ENCODE data around the gene AGPAT4. TPM values are rescaled to one million over a fixed set of nuclear protein-coding genes. Genes with fewer than 3 reads are reported as not detected.

Gene AGPAT4
- total RNA-seq, 1 experiment from 2014 or later: 10.1 TPM

GRCh38 chr6:161136655-161137054, 137.2 kb downstream of the AGPAT4 start:
- Histone ChIP-seq H3K27me3 (replicated peaks; ENCODE audit: insufficient read depth, low read depth, low read length, poor library complexity) (no peaks in the 10 kb centered on the region), H3K36me3 (ENCODE audit: insufficient read depth, low read length, poor library complexity, severe bottlenecking) (no peaks in the 10 kb centered on the region), H3K4me3 (ENCODE audit: low read depth, low read length, poor library complexity, severe bottlenecking) (no peak overlapping the region), H3K9me3 (ENCODE audit: low read depth, low read length, poor library complexity, severe bottlenecking) (no peaks in the 10 kb centered on the region), H3K4me1 (ENCODE audit: insufficient read depth, low read length, poor library complexity, severe bottlenecking) (peaks cover 6% of the 10 kb centered on the region), H3K27ac (ENCODE audit: low read depth, low read length, poor library complexity, severe bottlenecking) (no peak overlapping the region)
- CTCF ChIA-PET: no interaction called here
- TF ChIP-seq CTCF (conservative IDR thresholded peaks at IDR 0.05; ENCODE audit: low read depth, low read length) (no peak), EZH2 (IDR thresholded peaks at IDR 0.05; ENCODE audit: borderline replicate concordance, low read depth, low read length, poor library complexity, severe bottlenecking) (no peak)
- POLR2A ChIA-PET (ENCODE audit: low non-redundant PET): no interaction called here
- intact Hi-C loops (cut with micrococcal nuclease; ENCODE audit: unreplicated experiment): no loop called here
- DNase-seq (ENCODE audit: low spot score): no peak
- no TSS peak for BruUV-seq (replicated peaks)

- no TSS peak for BruUV-seq (replicated peaks)
- H3K36me3 ChIP-seq (ENCODE audit: insufficient read depth, low read length, poor library complexity, severe bottlenecking): no peaks in the 10 kb centered on the region
- no peaks in the 10 kb centered on the region for H3K27me3 ChIP-seq (replicated peaks; ENCODE audit: insufficient read depth, low read depth, low read length, poor library complexity)
- H3K9me3 ChIP-seq (ENCODE audit: low read depth, low read length, poor library complexity, severe bottlenecking): no peaks in the 10 kb centered on the region
- no peak overlapping the region for H3K4me3 ChIP-seq (ENCODE audit: low read depth, low read length, poor library complexity, severe bottlenecking)
- H3K27ac ChIP-seq (ENCODE audit: low read depth, low read length, poor library complexity, severe bottlenecking): no peak overlapping the region
- intact Hi-C loops (cut with micrococcal nuclease; ENCODE audit: unreplicated experiment): no loop called here
- POLR2A ChIA-PET (ENCODE audit: low non-redundant PET): no interaction called here
- H3K4me1 ChIP-seq (ENCODE audit: insufficient read depth, low read length, poor library complexity, severe bottlenecking): no peaks in the 10 kb centered on the region
- TF ChIP-seq EZH2 (IDR thresholded peaks at IDR 0.05; ENCODE audit: borderline replicate concordance, low read depth, low read length, poor library complexity, severe bottlenecking) (no peak), CTCF (conservative IDR thresholded peaks at IDR 0.05; ENCODE audit: low read depth, low read length) (no peak)
- no peak for DNase-seq (ENCODE audit: low spot score)
- CTCF ChIA-PET: no interaction called here
These were observed 137.9 kb downstream of the AGPAT4 start for GRCh38 chr6:161135695-161136591.

- H3K36me3 ChIP-seq (ENCODE audit: insufficient read depth, low read length, poor library complexity, severe bottlenecking): no peaks in the 10 kb centered on the region
- no peak overlapping the region for H3K27ac ChIP-seq (ENCODE audit: low read depth, low read length, poor library complexity, severe bottlenecking)
- ChIA-PET CTCF (no interaction called here), POLR2A (ENCODE audit: low non-redundant PET) (no interaction called here)
- no TSS peak for BruUV-seq (replicated peaks)
- intact Hi-C loops (cut with micrococcal nuclease; ENCODE audit: unreplicated experiment): no loop called here
- H3K9me3 ChIP-seq (ENCODE audit: low read depth, low read length, poor library complexity, severe bottlenecking): no peaks in the 10 kb centered on the region
- H3K4me1 ChIP-seq (ENCODE audit: insufficient read depth, low read length, poor library complexity, severe bottlenecking): no peaks in the 10 kb centered on the region
- no peak overlapping the region for H3K4me3 ChIP-seq (ENCODE audit: low read depth, low read length, poor library complexity, severe bottlenecking)
- no peaks in the 10 kb centered on the region for H3K27me3 ChIP-seq (replicated peaks; ENCODE audit: insufficient read depth, low read depth, low read length, poor library complexity)
- DNase-seq (ENCODE audit: low spot score): no peak
- TF ChIP-seq CTCF (conservative IDR thresholded peaks at IDR 0.05; ENCODE audit: low read depth, low read length) (no peak), EZH2 (IDR thresholded peaks at IDR 0.05; ENCODE audit: borderline replicate concordance, low read depth, low read length, poor library complexity, severe bottlenecking) (no peak)
These were observed 139.1 kb downstream of the AGPAT4 start for GRCh38 chr6:161134550-161135298.

Measured in A673 (cell line).